CD8-positive, alpha-beta memory T cell (primary cell): ENCODE data around the gene NDUFA13. TPM values are rescaled to one million over a fixed set of nuclear protein-coding genes. Genes with fewer than 3 reads are reported as not detected.

Experiments
- CTCF ChIA-PET: fragments of 350-600 bp; sonication (Branson Sonifier 250); formaldehyde crosslinking; loops from one replicate; lab custom pipeline; 2021; ENCODE audit warnings: antibody characterized with exemption; lab: Charles Lee
- POLR2A ChIA-PET: fragments of 350-600 bp; sonication (Branson Sonifier 250); formaldehyde crosslinking; loops from one replicate; lab custom pipeline; 2021; ENCODE audit warnings: antibody characterized with exemption; lab: Charles Lee
- DNase-seq, 5 donors: peaks; one replicate each; pipeline versions ENCODE4 v3.0.0 to v3.0.0-alpha.2; 2020 to 2022; ENCODE audit warnings: mixed read lengths in 1 of 5
- H3K27ac ChIP-seq: one replicate; pipeline ENCODE4 v1.7.0; 2013; ENCODE audit warnings: low read depth, mild to moderate bottlenecking, low read length, moderate library complexity
- H3K27me3 ChIP-seq: 2 replicates; pipeline ENCODE4 v1.7.0; 2013; ENCODE audit warnings: low read length, mild to moderate bottlenecking; ENCODE audit not compliant: insufficient read depth, poor library complexity, severe bottlenecking
- H3K36me3 ChIP-seq: 2 replicates; pipeline ENCODE4 v1.7.0; 2013; ENCODE audit warnings: mild to moderate bottlenecking, low read length, moderate library complexity; ENCODE audit not compliant: insufficient read depth
- H3K4me1 ChIP-seq: 2 replicates; pipeline ENCODE4 v1.7.0; 2013; ENCODE audit warnings: mild to moderate bottlenecking, low read length, moderate library complexity; ENCODE audit not compliant: insufficient read depth
- H3K4me3 ChIP-seq: 2 replicates; pipeline ENCODE4 v1.7.0; 2013; ENCODE audit warnings: mild to moderate bottlenecking, low read length
- H3K9me3 ChIP-seq: 2 replicates; pipeline ENCODE4 v1.7.0; 2013; ENCODE audit warnings: mild to moderate bottlenecking, low read length
- H3K27ac Mint-ChIP-seq, 8 donors: one replicate each; pipeline ENCODE4 v1.8.0; 2020 to 2021; ENCODE audit warnings: mixed read lengths in 8 of 8, mild to moderate bottlenecking in 6 of 8, inconsistent platforms in 3 of 8, moderate library complexity in 3 of 8
- H3K27me3 Mint-ChIP-seq, 2 donors: one replicate each; pipeline ENCODE4 v1.8.0; 2020 to 2021; ENCODE audit warnings: mixed read lengths in 2 of 2, mild to moderate bottlenecking in 1 of 2, moderate library complexity in 1 of 2
- H3K36me3 Mint-ChIP-seq, 3 donors: one replicate each; pipeline ENCODE4 v1.8.0; 2020 to 2021; ENCODE audit warnings: mixed read lengths in 3 of 3, inconsistent platforms in 1 of 3, mild to moderate bottlenecking in 1 of 3
- H3K4me1 Mint-ChIP-seq, 3 donors: one replicate each; pipeline ENCODE4 v1.8.0; 2020 to 2021; ENCODE audit warnings: mixed read lengths in 3 of 3, inconsistent platforms in 1 of 3, mild to moderate bottlenecking in 1 of 3
- H3K4me3 Mint-ChIP-seq, 7 donors: one replicate each; pipeline ENCODE4 v1.8.0; 2020 to 2021; ENCODE audit warnings: mixed read lengths in 7 of 7, mild to moderate bottlenecking in 6 of 7, moderate library complexity in 4 of 7, inconsistent platforms in 2 of 7
- H3K9me3 Mint-ChIP-seq, 5 donors: one replicate each; pipeline ENCODE4 v1.8.0; 2020 to 2022; ENCODE audit warnings: mixed read lengths in 5 of 5, mild to moderate bottlenecking in 3 of 5, moderate library complexity in 2 of 5, inconsistent platforms in 1 of 5
- polyA plus RNA-seq: library from polyadenylated mRNA; unstranded; fragments of 300-500 nt; fragmentation: Illumina TruSeq; gene quantifications from one replicate; pipeline ENCODE4 v1.2.3, GENCODE V29; 2021
- total RNA-seq, 2 experiments: library from RNA; stranded (reverse); gene quantifications; one replicate each; pipeline ENCODE4 v1.2.3, GENCODE V29; 2021

Gene NDUFA13
- total and polyA plus RNA-seq, 3 experiments from 2014 or later, result 334 to 341 (median 337) TPM

DNA sequence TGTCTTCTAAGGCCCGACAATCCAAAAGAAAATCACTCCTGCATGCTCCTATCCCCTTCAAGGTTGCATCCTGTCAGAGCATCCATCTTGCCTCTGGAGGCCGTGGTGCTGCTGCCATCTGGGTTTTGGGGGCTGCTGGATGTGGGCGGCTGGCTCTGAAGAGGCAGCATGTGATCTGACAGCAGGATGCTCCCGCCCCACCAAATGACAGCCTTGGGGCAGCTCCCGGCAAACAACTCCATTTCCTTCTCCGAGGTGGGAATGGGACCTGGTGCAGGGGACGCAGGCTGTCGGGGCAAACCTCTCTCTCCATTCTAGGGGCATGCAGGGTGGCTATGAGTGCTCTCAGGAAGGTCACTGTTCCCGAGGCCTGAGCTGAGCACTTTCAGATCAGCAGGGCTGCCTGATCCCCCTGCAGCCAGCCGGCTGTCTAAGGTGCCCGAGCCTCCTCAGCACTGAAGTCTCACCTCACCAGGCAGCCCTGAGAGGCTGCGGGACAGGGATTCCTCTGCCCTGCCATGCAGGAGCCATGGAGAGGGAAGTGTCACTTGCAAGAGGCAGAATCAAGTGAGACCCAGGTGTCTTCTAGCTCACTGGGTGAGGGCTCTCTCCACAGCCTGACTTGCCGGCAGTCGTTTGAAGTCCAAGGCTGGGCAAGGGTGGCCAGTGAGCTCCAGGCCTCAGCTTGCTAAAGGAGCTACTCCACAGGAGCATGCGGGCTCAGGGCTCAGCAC lies 29.5 kb upstream of the NDUFA13 start:
- peaks cover 0 to 41% (median 4%) of the 10 kb centered on the region in 3 donors for H3K36me3 Mint-ChIP-seq
- H3K27me3 Mint-ChIP-seq, result peaks cover 0 to 3% of the 10 kb centered on the region in 2 donors
- Histone ChIP-seq H3K27me3 (no peaks in the 10 kb centered on the region), H3K36me3 (peaks cover 9% of the 10 kb centered on the region), H3K4me1 (peaks cover 61% of the 10 kb centered on the region), H3K9me3 (no peaks in the 10 kb centered on the region), H3K27ac (no peak overlapping the region), H3K4me3 (no peak overlapping the region)
- ChIA-PET POLR2A (no interaction called here), CTCF (interaction anchor here (0.7 to 1.2 kb wide), 3 partner anchors 27 to 122 kb away, joined by 3 to 5 read pairs (median 4); partner anchors contain the start of gene GATAD2A)
- peak overlapping the region; percentile 40 to 100 (median 81) for H3K27ac Mint-ChIP-seq
- no peaks in the 10 kb centered on the region for H3K9me3 Mint-ChIP-seq
- DNase-seq, result peak in 1 of 5 donors; percentile 42
- peak overlapping the region in 1 of 7 donors; percentile 69 for H3K4me3 Mint-ChIP-seq
- H3K4me1 Mint-ChIP-seq, result peaks cover 43 to 78% (median 44%) of the 10 kb centered on the region in 3 donors

DNA sequence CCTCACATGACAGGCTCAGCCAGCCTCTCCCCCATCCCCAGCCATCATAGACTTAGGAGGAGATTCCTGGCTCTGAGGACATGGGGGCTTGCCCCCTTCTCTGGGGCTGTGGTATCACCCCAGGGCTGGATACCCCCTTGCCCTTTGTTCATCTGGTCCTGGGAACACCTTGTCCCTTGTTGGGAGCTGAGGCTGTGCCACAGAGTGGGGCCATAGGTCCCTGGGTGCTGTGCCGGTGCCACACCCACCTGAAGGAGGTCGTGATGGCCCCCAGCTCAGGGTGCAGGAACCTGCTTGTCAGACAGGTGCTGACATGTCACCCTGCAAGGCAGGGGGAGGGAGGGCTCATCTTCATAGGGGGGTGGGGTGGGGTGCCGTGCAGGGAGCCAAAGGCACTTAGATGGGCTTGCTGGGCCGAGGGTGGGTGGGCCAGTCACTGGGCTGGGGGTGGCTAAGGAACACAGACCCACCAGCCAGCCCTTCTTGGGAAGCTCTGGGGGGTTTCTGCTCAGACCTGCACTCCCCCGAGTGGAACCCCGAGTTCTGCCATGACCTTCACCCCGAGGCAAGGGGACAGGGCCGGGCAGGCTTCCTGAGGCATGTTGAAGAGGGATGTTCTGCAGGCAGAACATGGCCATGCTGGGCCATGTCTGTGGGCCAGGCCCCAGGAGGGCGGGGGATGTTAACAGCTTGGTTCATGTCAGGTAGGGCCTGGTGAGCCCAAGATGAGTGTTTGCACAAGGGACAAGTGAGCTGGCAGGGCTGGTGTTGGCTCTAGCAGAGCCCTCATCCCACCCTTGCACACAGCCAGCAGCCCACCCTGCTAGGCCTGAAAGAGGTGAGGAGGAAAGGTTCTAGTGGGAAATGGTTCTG lies 28.7 kb upstream of the NDUFA13 start:
- H3K4me1 ChIP-seq, result peaks cover 61% of the 10 kb centered on the region
- H3K27me3 Mint-ChIP-seq, result peaks cover 0 to 3% of the 10 kb centered on the region in 2 donors
- H3K4me3 Mint-ChIP-seq, result peak overlapping the region in 2 of 7 donors; percentile 24 to 81
- H3K27ac Mint-ChIP-seq, result peak overlapping the region; percentile 96 to 100 (median 99)
- peak in 1 of 5 donors; percentile 43 for DNase-seq
- H3K9me3 Mint-ChIP-seq, result no peaks in the 10 kb centered on the region
- H3K27ac ChIP-seq, result peak overlapping the region; percentile 89
- H3K27me3 ChIP-seq, result no peaks in the 10 kb centered on the region
- peaks cover 40 to 74% (median 41%) of the 10 kb centered on the region in 3 donors for H3K4me1 Mint-ChIP-seq
- no peaks in the 10 kb centered on the region for H3K9me3 ChIP-seq
- peaks cover 0 to 43% (median 3%) of the 10 kb centered on the region in 3 donors for H3K36me3 Mint-ChIP-seq
- H3K4me3 ChIP-seq, result no peak overlapping the region
- CTCF ChIA-PET, result interaction anchor here (0.7 to 7.3 kb wide), 6 partner anchors 8 to 123 kb away, joined by 3 to 166 read pairs (median 4); partner anchors contain the start of gene GATAD2A
- POLR2A ChIA-PET, result interaction anchor here (0.8 to 2.9 kb wide), 4 partner anchors 26 to 114 kb away, joined by 3 to 17 read pairs (median 4); no protein-coding TSS in a partner anchor
- peaks cover 14% of the 10 kb centered on the region for H3K36me3 ChIP-seq

DNA sequence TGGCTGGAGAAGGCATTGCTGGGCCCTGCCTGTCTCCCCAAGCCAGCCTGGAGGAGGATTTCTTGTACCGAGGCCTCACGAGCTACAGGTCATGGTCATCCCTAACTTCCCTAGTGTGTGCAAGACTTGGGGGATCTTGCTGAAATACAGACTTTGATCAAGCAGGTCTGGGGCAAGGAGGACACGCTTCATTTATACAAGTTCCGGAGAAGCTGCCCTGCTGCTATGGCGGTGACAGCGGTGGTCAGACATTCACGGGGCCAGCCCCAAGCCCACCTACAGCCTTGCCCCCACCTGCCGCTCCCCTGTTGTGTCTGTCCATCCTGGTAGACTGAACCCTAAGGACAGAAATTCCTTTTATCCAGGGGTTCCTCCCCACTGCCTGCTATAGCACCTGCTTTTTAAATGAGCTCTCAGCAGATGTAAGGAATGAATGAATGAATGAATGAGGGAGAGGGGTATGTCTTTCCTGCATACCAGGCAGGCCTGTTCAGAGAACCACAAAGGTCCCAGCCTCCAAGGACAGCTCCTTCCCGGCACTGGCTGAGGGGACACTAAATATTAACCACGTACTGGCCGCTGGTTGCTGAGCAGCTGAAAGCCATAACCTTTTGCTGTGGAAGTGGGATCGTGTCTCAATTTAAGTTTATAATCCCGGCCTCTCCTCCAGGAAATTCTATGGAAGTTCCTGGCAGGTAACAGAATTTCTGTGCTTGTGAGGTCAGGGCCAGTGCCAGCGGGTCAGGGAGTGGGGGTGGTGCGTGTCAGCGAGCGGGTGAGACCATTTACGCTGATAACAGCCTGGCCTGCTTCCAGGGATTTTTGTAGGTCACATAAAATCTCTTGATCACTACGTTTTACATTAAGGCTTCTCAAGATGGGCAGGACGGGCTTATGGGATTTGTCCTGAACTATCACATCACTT lies 27.8 kb upstream of the NDUFA13 start:
- Histone ChIP-seq H3K4me3 (peak overlapping the region; percentile 40), H3K27ac (peak overlapping the region; percentile 89), H3K27me3 (no peaks in the 10 kb centered on the region), H3K9me3 (no peaks in the 10 kb centered on the region), H3K36me3 (peaks cover 20% of the 10 kb centered on the region), H3K4me1 (peaks cover 61% of the 10 kb centered on the region)
- Mint-ChIP-seq H3K4me1 (peaks cover 36 to 70% (median 36%) of the 10 kb centered on the region in 3 donors), H3K4me3 (peak overlapping the region in 6 of 7 donors; percentile 73 to 81 (median 78)), H3K27me3 (peaks cover 0 to 3% of the 10 kb centered on the region in 2 donors), H3K9me3 (no peaks in the 10 kb centered on the region), H3K27ac (peak overlapping the region; percentile 96 to 100 (median 99)), H3K36me3 (peaks cover 0 to 43% (median 3%) of the 10 kb centered on the region in 3 donors)
- ChIA-PET POLR2A (interaction anchor here (0.8 to 3.9 kb wide), 10 partner anchors 27 to 295 kb away, joined by 3 to 26 read pairs (median 4); partner anchors contain the start of genes GATAD2A and TSSK6), CTCF (interaction anchor here (0.9 to 7.3 kb wide), 7 partner anchors 9 to 124 kb away, joined by 4 to 166 read pairs (median 16); partner anchors contain the start of gene GATAD2A)
- peak in 1 of 5 donors; percentile 41 for DNase-seq

DNA sequence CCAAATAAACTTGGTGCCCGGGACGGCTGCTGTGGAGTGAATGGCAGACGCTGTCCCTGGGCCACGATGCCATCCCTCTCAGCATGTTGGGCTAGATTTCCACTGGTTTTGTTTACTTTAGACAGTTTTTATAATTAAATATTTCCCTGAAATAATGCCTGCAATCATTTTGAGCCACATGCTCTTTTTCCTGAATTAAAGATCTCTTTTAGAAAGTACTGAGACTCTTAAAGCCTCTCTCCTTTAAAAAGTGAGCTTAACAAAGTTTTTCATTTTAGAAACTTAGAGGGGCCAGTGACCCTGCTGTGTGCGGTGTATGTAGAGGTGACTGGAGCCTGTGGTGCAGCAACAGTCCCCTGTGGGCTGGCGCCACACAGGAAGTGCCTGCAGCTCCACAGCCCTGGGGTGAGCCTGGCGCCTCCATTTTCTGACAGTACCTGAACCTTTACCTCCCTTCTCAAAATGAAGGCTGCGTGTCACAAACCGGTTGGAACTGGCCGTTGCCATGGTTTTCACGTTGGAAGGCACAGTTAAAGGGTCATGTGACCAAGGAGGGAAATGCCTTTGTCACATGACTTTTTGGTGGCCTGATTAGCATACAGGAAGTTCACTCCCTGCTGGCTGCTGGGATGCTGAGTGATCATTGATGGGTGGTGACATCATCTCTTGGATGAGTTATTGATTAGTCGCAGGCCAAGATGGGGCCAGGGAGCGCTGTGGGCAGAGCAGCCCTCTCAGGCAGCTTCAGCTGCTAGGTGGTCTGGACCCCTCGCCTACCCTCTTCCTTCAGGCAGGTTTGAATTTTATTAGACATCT lies 26.9 kb upstream of the NDUFA13 start:
- CTCF ChIA-PET, result interaction anchor here (0.8 to 7.3 kb wide), 18 partner anchors 10 to 173 kb away, joined by 3 to 166 read pairs (median 6); partner anchors contain the start of gene GATAD2A
- Mint-ChIP-seq H3K9me3 (no peaks in the 10 kb centered on the region), H3K27ac (peak overlapping the region; percentile 96 to 100 (median 99)), H3K4me1 (peaks cover 36 to 65% (median 36%) of the 10 kb centered on the region in 3 donors), H3K36me3 (peaks cover 0 to 44% (median 1%) of the 10 kb centered on the region in 3 donors), H3K4me3 (peak overlapping the region; percentile 62 to 88 (median 76)), H3K27me3 (peaks cover 0 to 3% of the 10 kb centered on the region in 2 donors)
- H3K4me3 ChIP-seq, result peak overlapping the region; percentile 40
- peaks cover 27% of the 10 kb centered on the region for H3K36me3 ChIP-seq
- H3K4me1 ChIP-seq, result peaks cover 61% of the 10 kb centered on the region
- peak; percentile 82 to 96 (median 91) for DNase-seq
- H3K27ac ChIP-seq, result peak overlapping the region; percentile 89
- POLR2A ChIA-PET, result interaction anchor here (0.7 to 3.9 kb wide), 10 partner anchors 26 to 296 kb away, joined by 3 to 26 read pairs (median 4); partner anchors contain the start of genes GATAD2A and TSSK6
- no peaks in the 10 kb centered on the region for H3K9me3 ChIP-seq
- no peaks in the 10 kb centered on the region for H3K27me3 ChIP-seq

DNA sequence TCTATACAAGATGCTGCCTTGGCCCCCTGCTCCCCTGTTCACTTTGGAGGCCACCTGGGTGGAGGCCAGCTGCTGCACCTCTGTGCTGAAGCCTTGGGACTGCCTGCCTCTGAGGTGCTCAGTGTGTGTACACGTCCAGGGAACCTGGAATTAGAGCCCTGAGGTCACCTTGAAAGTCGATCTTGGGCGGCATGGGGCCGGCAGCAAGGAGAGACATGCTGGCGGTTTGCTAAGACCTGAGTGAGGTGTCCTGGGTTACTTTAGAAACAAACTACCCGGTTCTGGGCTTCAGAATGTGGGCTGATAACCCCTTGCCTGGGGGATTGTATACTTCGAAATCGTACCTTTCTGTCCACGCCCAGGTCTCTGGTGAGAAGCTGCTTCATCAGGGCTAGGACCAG lies 26.2 kb upstream of the NDUFA13 start:
- Histone ChIP-seq H3K36me3 (peaks cover 34% of the 10 kb centered on the region), H3K4me1 (peaks cover 59% of the 10 kb centered on the region), H3K9me3 (no peaks in the 10 kb centered on the region), H3K4me3 (peak overlapping the region; percentile 13), H3K27me3 (no peaks in the 10 kb centered on the region), H3K27ac (peak overlapping the region; percentile 89)
- DNase-seq, result peak in 1 of 5 donors; percentile 36
- ChIA-PET CTCF (interaction anchor here (0.7 to 7.3 kb wide), 30 partner anchors 8 to 305 kb away, joined by 3 to 166 read pairs (median 6); partner anchors contain the start of gene GATAD2A), POLR2A (interaction anchor here (1.6 to 3.9 kb wide), 5 partner anchors 26 to 125 kb away, joined by 4 to 26 read pairs (median 17); partner anchors contain the start of genes GATAD2A and TSSK6)
- Mint-ChIP-seq H3K27me3 (peaks cover 0 to 3% of the 10 kb centered on the region in 2 donors), H3K9me3 (no peaks in the 10 kb centered on the region), H3K27ac (peak overlapping the region; percentile 96 to 100 (median 99)), H3K4me1 (peaks cover 36 to 63% (median 36%) of the 10 kb centered on the region in 3 donors), H3K36me3 (peaks cover 0 to 51% (median 2%) of the 10 kb centered on the region in 3 donors), H3K4me3 (peak overlapping the region in 6 of 7 donors; percentile 36 to 80 (median 76))
